Erythroblast (primary cell): ENCODE measurements around the gene FILIP1.

Experiments used
- GATA1 ChIP-seq: IDR thresholded peaks from 2 replicates; pipeline ENCODE4 v1.6.1; 2011; ENCODE audit warnings: low read depth, mild to moderate bottlenecking, control low read depth, low read length, moderate library complexity
- POLR2A ChIP-seq: IDR thresholded peaks from 2 replicates; pipeline ENCODE4 v1.6.1; 2011; ENCODE audit warnings: mild to moderate bottlenecking, low read length

DNA sequence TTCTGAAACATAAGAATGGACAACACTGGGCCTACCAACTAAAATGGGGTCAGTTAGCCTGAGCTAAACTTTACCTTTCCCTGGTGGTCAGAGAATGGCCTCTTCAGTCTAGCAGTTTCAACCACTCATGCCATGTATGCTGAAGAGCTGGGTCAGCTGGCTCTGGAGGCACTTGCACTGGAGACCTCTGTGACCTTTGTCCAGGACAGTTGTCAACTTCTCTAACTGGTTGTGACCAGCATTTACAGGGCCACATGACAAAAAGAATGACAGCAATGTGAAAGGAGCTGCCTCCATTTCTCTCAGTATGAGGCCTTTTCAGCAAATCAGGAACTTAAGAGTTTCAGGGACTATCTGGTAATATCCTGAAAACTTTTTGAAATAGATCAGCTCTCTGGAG, 149.1 kb downstream of the FILIP1 start:
- no peak for TF ChIP-seq POLR2A
- no peak for TF ChIP-seq GATA1
